Urothelium cell line (cell line): Measurements from ENCODE around the gene CARM1.

Experiments
- DNase-seq: peaks from one replicate; pipeline ENCODE4 v3.0.0; 2011; ENCODE audit warnings: low spot score, mixed read lengths
- FAIRE-seq: peaks from 2 replicates; lab custom pipeline; 2011; peaks lifted over from hg19 to GRCh38; lab: Jason Lieb, UNC

CARM1 gene

GRCh38 chr19:10968527-10969135 is 97.3 kb downstream of the CARM1 start:
- DNase-seq (no peak), FAIRE-seq (no peak)

- FAIRE-seq = no peak
- DNase-seq = no peak
Measured at GRCh38 chr19:10971107-10971726, 99.9 kb downstream of the CARM1 start.
